Keratinocyte (primary cell): Measurements from ENCODE around the gene AHCY. TPM values are rescaled to one million over a fixed set of nuclear protein-coding genes. Genes with fewer than 3 reads are reported as not detected.

ENCODE experiments used
- DNase-seq: peaks from one replicate; pipeline ENCODE4 v3.0.0-alpha.2; 2011; ENCODE audit warnings: low read depth, missing footprints, low spot score
- FAIRE-seq: peaks from 2 replicates; lab custom pipeline; 2011; peaks lifted over from hg19 to GRCh38; lab: Jason Lieb, UNC
- H2AFZ ChIP-seq: 2 replicates; pipeline ENCODE4 v1.6.0; 2012; ENCODE audit warnings: low read length, control low read depth, inconsistent platforms; ENCODE audit not compliant: control insufficient read depth
- H3K27ac ChIP-seq: 2 replicates; pipeline ENCODE4 v1.5.1; 2011; ENCODE audit warnings: low read length; ENCODE audit not compliant: control insufficient read depth, insufficient read depth
- H3K27me3 ChIP-seq: 3 replicates; pipeline ENCODE4 v1.6.0; 2011; ENCODE audit warnings: low read length; ENCODE audit not compliant: control insufficient read depth, insufficient read depth; ENCODE audit errors: extremely low read depth
- H3K36me3 ChIP-seq, 2 experiments: 2 replicates in 1 of 2; 3 replicates in 1 of 2; pipeline ENCODE4 v1.5.1; 2011; ENCODE audit warnings: low read length in 2 of 2, mild to moderate bottlenecking in 1 of 2; ENCODE audit not compliant: control insufficient read depth in 2 of 2, insufficient read depth in 2 of 2; ENCODE audit errors: extremely low read depth in 1 of 2
- H3K4me1 ChIP-seq: 3 replicates; pipeline ENCODE4 v1.5.1; 2011; ENCODE audit warnings: low read length; ENCODE audit not compliant: control insufficient read depth, insufficient read depth; ENCODE audit errors: extremely low read depth
- H3K4me2 ChIP-seq: 3 replicates; pipeline ENCODE4 v1.6.0; 2011; ENCODE audit warnings: low read depth, low read length; ENCODE audit not compliant: control insufficient read depth, insufficient read depth; ENCODE audit errors: extremely low read depth
- H3K4me3 ChIP-seq, 3 experiments: fragments of 200-600 bp in 1 of 3; sonication (generic) in 1 of 3; 2 replicates in 2 of 3; 3 replicates in 1 of 3; pipeline ENCODE4 v1.5.1; 2011 to 2016; ENCODE audit warnings: low read length in 3 of 3, mild to moderate bottlenecking in 3 of 3, control low read depth in 2 of 3, inconsistent platforms in 1 of 3, low read depth in 1 of 3, mixed read lengths in 1 of 3, mixed run types in 1 of 3, moderate library complexity in 1 of 3; ENCODE audit not compliant: control insufficient read depth in 2 of 3, insufficient read depth in 2 of 3; ENCODE audit errors: extremely low read depth in 1 of 3
- H3K79me2 ChIP-seq: 2 replicates; pipeline ENCODE4 v1.6.0; 2012; ENCODE audit warnings: low read length; ENCODE audit not compliant: control insufficient read depth, insufficient read depth
- H3K9ac ChIP-seq: 3 replicates; pipeline ENCODE4 v1.6.0; 2011; ENCODE audit warnings: low read length; ENCODE audit not compliant: control insufficient read depth, insufficient read depth; ENCODE audit errors: extremely low read depth
- H3K9me1 ChIP-seq: 3 replicates; pipeline ENCODE4 v1.6.0; 2011; ENCODE audit warnings: low read length; ENCODE audit not compliant: control insufficient read depth, insufficient read depth; ENCODE audit errors: extremely low read depth
- H3K9me3 ChIP-seq: 2 replicates; pipeline ENCODE4 v1.5.1; 2012; ENCODE audit warnings: low read depth, low read length; ENCODE audit not compliant: control insufficient read depth
- H4K20me1 ChIP-seq: 3 replicates; pipeline ENCODE4 v1.6.0; 2011; ENCODE audit warnings: low read length; ENCODE audit not compliant: control insufficient read depth, insufficient read depth; ENCODE audit errors: extremely low read depth
- EZH2 ChIP-seq: IDR thresholded peaks from one replicate; pipeline ENCODE4 v1.6.1; 2012; ENCODE audit warnings: inconsistent platforms, mild to moderate bottlenecking, low read length, moderate library complexity
- dilution Hi-C: fragments of 300-500 bp; cut with MboI; formaldehyde crosslinking; loops from one replicate; pipeline ENCODE4 v1.7.0; 2020; ENCODE audit warnings: low sequenced_read_pairs; ENCODE audit not compliant: extremely low pct_ligation_motif_present
- polyA plus RNA-seq, 5 experiments: library from polyadenylated mRNA; depleted of rRNA in 3 of 5; stranded (reverse) in 3 of 5; stranded (forward) in 1 of 5; unstranded in 1 of 5; fragments of >200 nt; gene quantifications; 1 replicate in 1 of 5; 2 replicates in 3 of 5; 3 replicates in 1 of 5; pipeline versions ENCODE4 v1.2.1 to v1.2.3, GENCODE V29; 2011 to 2012; ENCODE audit warnings: missing spikeins in 2 of 5, low read depth in 1 of 5, low replicate concordance in 1 of 5
- TF ChIP-seq, protein P1 (sequence below), 3 experiments: IDR thresholded peaks in 1 of 3; conservative IDR thresholded peaks in 1 of 3; optimal IDR thresholded peaks in 1 of 3; 2 replicates in 2 of 3; 3 replicates in 1 of 3; pipeline versions ENCODE3 to v1.5.1; 2011; ENCODE audit warnings: low read length in 3 of 3, mild to moderate bottlenecking in 3 of 3, moderate library complexity in 2 of 3, control low read depth in 1 of 3, inconsistent platforms in 1 of 3; ENCODE audit not compliant: insufficient read depth in 2 of 3; ENCODE audit errors: extremely low read depth in 1 of 3

Gene AHCY
- polyA plus RNA-seq, 1 donor (not counting 4 experiments of a cell fraction or from before 2014, with no cell fraction given), result 320 TPM

DNA sequence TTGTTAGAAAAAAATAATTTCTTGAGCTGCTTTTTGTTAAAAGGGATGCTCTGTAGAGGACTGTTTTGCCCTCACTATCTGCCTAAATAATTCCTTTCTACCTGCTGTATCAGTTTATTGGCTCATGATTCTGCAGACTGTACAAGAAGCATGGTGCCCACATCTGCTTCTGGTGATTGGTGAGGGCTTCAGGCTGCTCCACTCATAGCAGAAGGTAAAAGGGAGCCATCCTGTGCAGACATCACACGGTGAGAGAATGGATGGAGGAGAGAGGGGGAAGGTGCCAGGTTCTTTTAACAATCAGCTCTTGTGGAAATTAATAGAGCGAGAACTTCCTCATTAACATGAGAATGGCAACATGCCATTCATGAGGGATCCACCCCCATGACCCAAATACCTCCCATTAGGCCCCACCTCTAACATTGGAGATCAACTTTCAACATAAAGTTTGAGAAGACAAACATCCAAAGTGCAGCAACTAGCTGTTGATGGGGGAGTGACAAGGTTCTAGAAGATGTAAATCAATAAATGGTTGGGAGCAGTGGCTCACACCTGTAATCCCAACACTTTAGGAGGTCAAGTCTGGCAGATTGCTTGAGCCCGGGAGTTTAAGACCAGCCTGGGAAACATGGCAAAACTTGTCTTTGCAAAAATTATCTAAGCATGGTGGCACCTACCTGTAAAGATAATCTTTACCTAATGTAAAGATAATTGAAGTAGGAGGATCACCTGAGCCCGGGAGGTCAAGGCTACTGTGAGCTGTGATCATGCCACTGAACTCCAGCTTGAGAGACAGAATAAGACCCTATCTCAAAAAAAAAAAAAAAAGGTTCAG lies 15.7 kb upstream of the AHCY start:
- Histone ChIP-seq H3K4me2 (peak overlapping the region; percentile 4), H4K20me1 (no peaks in the 10 kb centered on the region), H3K4me3 (no peak overlapping the region), H3K79me2 (no peaks in the 10 kb centered on the region), H3K4me1 (peaks cover 37% of the 10 kb centered on the region), H3K9me1 (no peaks in the 10 kb centered on the region), H3K36me3 (no peaks in the 10 kb centered on the region), H2AFZ (peak overlapping the region; percentile 27), H3K27ac (no peak overlapping the region), H3K9ac (no peak overlapping the region), H3K27me3 (no peaks in the 10 kb centered on the region), H3K9me3 (peaks cover 2% of the 10 kb centered on the region)
- FAIRE-seq, result no peak
- TF ChIP-seq, protein P1, sequence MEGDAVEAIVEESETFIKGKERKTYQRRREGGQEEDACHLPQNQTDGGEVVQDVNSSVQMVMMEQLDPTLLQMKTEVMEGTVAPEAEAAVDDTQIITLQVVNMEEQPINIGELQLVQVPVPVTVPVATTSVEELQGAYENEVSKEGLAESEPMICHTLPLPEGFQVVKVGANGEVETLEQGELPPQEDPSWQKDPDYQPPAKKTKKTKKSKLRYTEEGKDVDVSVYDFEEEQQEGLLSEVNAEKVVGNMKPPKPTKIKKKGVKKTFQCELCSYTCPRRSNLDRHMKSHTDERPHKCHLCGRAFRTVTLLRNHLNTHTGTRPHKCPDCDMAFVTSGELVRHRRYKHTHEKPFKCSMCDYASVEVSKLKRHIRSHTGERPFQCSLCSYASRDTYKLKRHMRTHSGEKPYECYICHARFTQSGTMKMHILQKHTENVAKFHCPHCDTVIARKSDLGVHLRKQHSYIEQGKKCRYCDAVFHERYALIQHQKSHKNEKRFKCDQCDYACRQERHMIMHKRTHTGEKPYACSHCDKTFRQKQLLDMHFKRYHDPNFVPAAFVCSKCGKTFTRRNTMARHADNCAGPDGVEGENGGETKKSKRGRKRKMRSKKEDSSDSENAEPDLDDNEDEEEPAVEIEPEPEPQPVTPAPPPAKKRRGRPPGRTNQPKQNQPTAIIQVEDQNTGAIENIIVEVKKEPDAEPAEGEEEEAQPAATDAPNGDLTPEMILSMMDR (optimal IDR thresholded peaks at IDR 0.05 in 1 of 3, IDR thresholded peaks at IDR 0.05 in 1 of 3, conservative IDR thresholded peaks at IDR 0.05 in 1 of 3; ENCODE audit: extremely low read depth in 1 of 3, insufficient read depth in 2 of 3, low read length in 3 of 3), result no peak
- no peak for TF ChIP-seq EZH2
- dilution Hi-C loops, result no loop called here
- no peak for DNase-seq

DNA sequence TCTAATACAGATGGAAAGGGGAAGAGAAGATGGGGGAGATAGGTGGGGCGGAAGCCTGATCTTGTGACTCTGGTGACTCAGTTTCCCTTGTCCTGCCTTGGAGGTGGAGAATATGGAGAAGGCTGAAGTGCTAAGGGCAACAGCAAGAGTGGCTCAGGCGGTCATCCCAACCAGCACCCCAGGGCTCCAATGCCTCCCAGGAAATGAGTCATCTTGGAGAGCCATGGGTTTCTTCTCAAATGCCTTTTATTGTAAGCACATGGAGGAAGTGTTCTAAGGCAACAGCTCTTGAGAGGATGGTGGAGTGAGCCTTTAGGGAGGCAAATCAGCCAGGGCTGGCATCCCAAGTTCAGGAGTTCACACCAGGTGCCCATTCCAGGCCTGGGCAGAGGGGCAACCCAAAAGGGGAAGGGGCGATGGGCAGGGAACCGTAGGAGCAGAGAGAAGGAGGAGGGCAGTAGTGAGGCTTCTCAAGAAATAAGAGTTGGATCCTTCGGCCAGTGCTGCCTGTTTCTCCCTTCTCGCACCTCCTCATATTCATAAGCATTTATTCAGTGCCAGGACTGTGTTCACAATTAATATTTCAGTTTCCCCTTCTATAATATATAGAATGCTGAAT lies 13.2 kb upstream of the AHCY start:
- H2AFZ ChIP-seq, result peak overlapping the region; percentile 44
- H3K4me1 ChIP-seq, result peaks cover 53% of the 10 kb centered on the region
- FAIRE-seq (peak; percentile 81), DNase-seq (peak; percentile 66)
- H3K36me3 ChIP-seq, result no peaks in the 10 kb centered on the region
- TF ChIP-seq EZH2, result no peak
- TF ChIP-seq, protein P1 (optimal IDR thresholded peaks at IDR 0.05 in 1 of 3, IDR thresholded peaks at IDR 0.05 in 1 of 3, conservative IDR thresholded peaks at IDR 0.05 in 1 of 3; ENCODE audit: extremely low read depth in 1 of 3, insufficient read depth in 2 of 3, low read length in 3 of 3), result no peak
- H3K9ac ChIP-seq, result peak overlapping the region; percentile 30
- H3K4me2 ChIP-seq, result peak overlapping the region; percentile 57
- dilution Hi-C loops, result no loop called here
- no peaks in the 10 kb centered on the region for H3K9me1 ChIP-seq
- no peaks in the 10 kb centered on the region for H3K27me3 ChIP-seq
- no peaks in the 10 kb centered on the region for H4K20me1 ChIP-seq
- H3K4me3 ChIP-seq, result no peak overlapping the region
- H3K79me2 ChIP-seq, result no peaks in the 10 kb centered on the region
- peak overlapping the region; percentile 88 for H3K27ac ChIP-seq
- peaks cover 2% of the 10 kb centered on the region for H3K9me3 ChIP-seq
